PC-9 (cell line): ENCODE measurements around the gene CFAP44.

Experiments used
- CTCF ChIP-seq: fragments of 200-600 bp; sonication (generic); conservative IDR thresholded peaks from 2 replicates; pipeline ENCODE4 v1.6.1; 2017; ENCODE audit warnings: mixed run types, antibody characterized with exemption, mild to moderate bottlenecking, moderate library complexity
- EZH2 ChIP-seq: fragments of 200-600 bp; sonication (generic); IDR thresholded peaks from 2 replicates; pipeline ENCODE4 v1.8.0; 2017; ENCODE audit warnings: antibody characterized with exemption, low read depth

- no peak for TF ChIP-seq CTCF
- no peak for TF ChIP-seq EZH2
These were observed 13.3 kb upstream of the CFAP44 start for GRCh38 chr3:113454630-113455029.
